Activated T-helper 1 cell treated with anti-CD3 and anti-CD28 coated beads, Interleukin-12 subunit alpha, Interleukin-12 subunit beta, Interleukin-2, Interleukin-4 antibody, amounts not matched to agents 30 ng/mL and 10 ng/mL and 1 ng/mL, durations not matched to agents 14 hours and 24 hours and 36 hours (primary cell): Measurements from ENCODE around the gene RAB6A. TPM values are rescaled to one million over a fixed set of nuclear protein-coding genes. Genes with fewer than 3 reads are reported as not detected.

ENCODE experiments used
- DNase-seq: peaks from one replicate; pipeline ENCODE4 v3.0.0; 2021; ENCODE audit warnings: low spot score
- H3K27ac Mint-ChIP-seq: one replicate; pipeline ENCODE4 v1.8.0; 2021; ENCODE audit warnings: mild to moderate bottlenecking, mixed read lengths
- H3K27me3 Mint-ChIP-seq: one replicate; pipeline ENCODE4 v1.8.0; 2022; ENCODE audit warnings: mild to moderate bottlenecking, moderate library complexity, mixed read lengths; ENCODE audit not compliant: insufficient read depth
- H3K36me3 Mint-ChIP-seq: one replicate; pipeline ENCODE4 v1.8.0; 2021; ENCODE audit warnings: low read depth, mixed read lengths
- H3K4me1 Mint-ChIP-seq: one replicate; pipeline ENCODE4 v1.8.0; 2021; ENCODE audit warnings: low read depth, mixed read lengths
- H3K4me3 Mint-ChIP-seq: one replicate; pipeline ENCODE4 v1.8.0; 2021; ENCODE audit warnings: mild to moderate bottlenecking, moderate library complexity, mixed read lengths
- H3K9me3 Mint-ChIP-seq: one replicate; pipeline ENCODE4 v1.8.0; 2021; ENCODE audit warnings: mixed read lengths
- intact Hi-C: fragments of 100-400 bp; cut with micrococcal nuclease; formaldehyde crosslinking; loops from one replicate; pipeline ENCODE4 v1.15.1; 2024
- total RNA-seq: library from RNA; stranded (reverse); gene quantifications from 2 replicates; pipeline ENCODE4 v1.2.3, GENCODE V29; 2022

RAB6A gene
- total RNA-seq, 1 donor from 2014 or later: 88.0 TPM

DNA sequence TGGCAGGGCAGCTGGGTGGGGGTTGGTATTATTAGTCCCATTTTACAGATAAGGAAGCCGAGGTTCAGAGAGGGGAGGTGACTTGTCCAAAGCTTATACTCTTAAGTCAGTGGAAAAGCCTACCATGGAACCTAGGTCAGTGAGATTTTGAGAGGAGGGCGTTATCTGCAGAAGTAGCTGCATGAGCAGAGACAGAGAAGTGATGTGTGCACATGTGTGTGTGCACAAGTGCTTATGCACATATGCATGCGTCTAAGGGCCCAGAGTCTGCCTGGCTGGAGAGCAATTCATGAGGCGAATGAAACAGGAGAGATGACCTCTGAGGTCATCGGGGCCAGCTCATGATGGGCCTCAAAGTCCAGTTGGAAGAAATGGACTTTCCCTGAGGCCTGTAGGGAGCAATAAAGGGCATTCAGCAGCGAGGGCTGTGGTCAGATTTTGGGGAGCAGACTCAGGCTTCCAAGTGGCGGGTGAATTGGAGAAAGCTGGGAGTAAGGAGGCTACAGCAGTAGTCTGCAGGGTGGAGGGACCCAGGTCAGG, 106.3 kb downstream of the RAB6A start:
- intact Hi-C loops: no loop called here
- H3K4me3 Mint-ChIP-seq: no peak overlapping the region
- DNase-seq: no peak
- H3K9me3 Mint-ChIP-seq: no peaks in the 10 kb centered on the region
- no peaks in the 10 kb centered on the region for H3K4me1 Mint-ChIP-seq
- H3K27me3 Mint-ChIP-seq: peaks cover 3% of the 10 kb centered on the region
- H3K36me3 Mint-ChIP-seq: no peaks in the 10 kb centered on the region
- no peak overlapping the region for H3K27ac Mint-ChIP-seq

DNA sequence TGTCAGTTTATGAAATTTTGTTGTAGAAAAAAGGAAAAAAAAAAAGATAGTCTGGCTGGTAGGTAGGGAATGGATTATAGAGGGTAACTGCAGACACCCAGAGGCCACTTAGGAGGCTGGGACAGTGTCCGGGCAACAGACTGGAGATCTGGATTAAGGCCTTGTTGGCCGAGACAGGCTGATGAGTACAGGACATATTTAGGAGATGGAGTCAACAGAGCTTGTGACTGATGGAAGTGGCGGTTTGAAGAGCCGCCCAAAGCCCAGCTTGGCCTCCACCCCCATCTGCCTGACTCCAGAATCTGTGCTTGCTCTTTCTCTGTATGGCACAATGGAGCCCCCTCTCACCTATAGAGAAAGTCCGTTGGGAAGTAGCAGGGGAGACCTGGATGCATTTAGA, 106.9 kb downstream of the RAB6A start:
- Mint-ChIP-seq H3K27me3 (peaks cover 3% of the 10 kb centered on the region), H3K4me3 (no peak overlapping the region), H3K27ac (no peak overlapping the region), H3K4me1 (no peaks in the 10 kb centered on the region), H3K9me3 (no peaks in the 10 kb centered on the region), H3K36me3 (no peaks in the 10 kb centered on the region)
- DNase-seq: no peak
- intact Hi-C loops: no loop called here

GRCh38 chr11:73652856-73653559, 107.9 kb downstream of the RAB6A start:
- peaks cover 3% of the 10 kb centered on the region for H3K27me3 Mint-ChIP-seq
- H3K4me1 Mint-ChIP-seq: no peaks in the 10 kb centered on the region
- no peaks in the 10 kb centered on the region for H3K9me3 Mint-ChIP-seq
- no peak for DNase-seq
- no peak overlapping the region for H3K4me3 Mint-ChIP-seq
- H3K36me3 Mint-ChIP-seq: no peaks in the 10 kb centered on the region
- intact Hi-C loops: no loop called here
- no peak overlapping the region for H3K27ac Mint-ChIP-seq

DNA sequence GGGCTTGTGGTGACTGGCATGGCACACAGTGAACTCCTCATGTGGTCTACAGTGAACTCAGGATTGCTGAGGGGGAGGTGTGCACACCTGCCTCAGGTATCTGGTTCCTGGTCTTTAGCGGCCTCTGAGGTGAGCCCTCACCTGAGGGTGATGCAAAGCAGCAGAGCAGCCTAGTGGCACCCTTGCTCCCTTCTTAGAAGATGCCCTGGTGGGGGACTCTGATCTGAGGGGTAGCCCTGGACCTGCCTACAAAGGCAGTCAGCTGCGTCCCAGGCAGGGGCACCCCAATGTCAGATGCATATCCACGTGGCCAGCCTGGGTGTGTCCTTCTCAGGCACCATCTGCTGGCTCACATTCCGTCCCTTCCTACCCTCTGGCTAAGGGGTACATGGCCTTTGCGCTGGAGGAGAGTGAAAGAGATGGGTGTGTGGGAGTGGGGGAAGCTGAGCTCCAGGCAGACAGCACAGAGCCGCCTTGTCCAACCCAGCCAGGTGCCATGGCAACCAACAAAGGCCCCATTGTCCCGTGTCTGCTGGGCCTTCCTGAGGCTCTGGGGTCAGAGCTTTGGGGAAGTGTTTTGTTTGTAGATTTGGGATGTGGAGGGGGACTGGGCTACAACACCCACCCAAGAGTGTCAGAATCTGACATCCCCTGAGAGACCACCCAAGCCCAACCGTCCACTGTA, 108.7 kb downstream of the RAB6A start:
- Mint-ChIP-seq H3K9me3 (no peaks in the 10 kb centered on the region), H3K27ac (no peak overlapping the region), H3K27me3 (peaks cover 4% of the 10 kb centered on the region), H3K4me3 (no peak overlapping the region), H3K36me3 (no peaks in the 10 kb centered on the region), H3K4me1 (peaks cover 7% of the 10 kb centered on the region)
- DNase-seq: no peak
- intact Hi-C loops: no loop called here

- intact Hi-C loops: no loop called here
- no peak overlapping the region for H3K27ac Mint-ChIP-seq
- no peak for DNase-seq
- H3K4me1 Mint-ChIP-seq: peaks cover 12% of the 10 kb centered on the region
- peaks cover 8% of the 10 kb centered on the region for H3K27me3 Mint-ChIP-seq
- no peak overlapping the region for H3K4me3 Mint-ChIP-seq
- H3K9me3 Mint-ChIP-seq: no peaks in the 10 kb centered on the region
- H3K36me3 Mint-ChIP-seq: no peaks in the 10 kb centered on the region
Observed at GRCh38 chr11:73651661-73652045, 109.2 kb downstream of the RAB6A start.

DNA sequence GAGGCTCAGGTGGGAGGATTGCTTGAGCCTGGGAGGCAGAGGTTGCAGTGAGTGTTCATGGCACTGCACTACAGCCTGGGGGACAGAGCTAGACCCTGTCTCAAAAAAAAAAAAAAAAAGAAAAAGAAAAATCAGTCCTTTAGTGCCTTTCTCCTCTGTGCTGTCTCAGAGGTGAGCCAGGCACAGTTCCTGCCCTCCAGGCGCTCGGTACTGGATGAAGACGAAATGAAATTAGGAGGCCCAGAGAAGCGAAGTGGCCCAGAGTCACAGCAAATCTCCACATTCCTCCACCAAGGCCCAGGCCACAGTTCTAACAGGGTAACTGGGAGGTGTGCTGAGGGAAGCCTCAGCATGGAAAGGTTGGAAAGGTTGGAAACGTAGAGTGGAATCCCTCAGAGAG, 109.6 kb downstream of the RAB6A start:
- intact Hi-C loops: no loop called here
- DNase-seq: no peak

GRCh38 chr11:73650400-73650799, 110.5 kb downstream of the RAB6A start:
- Mint-ChIP-seq H3K4me3 (no peak overlapping the region), H3K9me3 (no peaks in the 10 kb centered on the region), H3K36me3 (no peaks in the 10 kb centered on the region), H3K27me3 (peaks cover 8% of the 10 kb centered on the region), H3K4me1 (peaks cover 14% of the 10 kb centered on the region), H3K27ac (no peak overlapping the region)
- no peak for DNase-seq
- intact Hi-C loops: no loop called here

More for the DNA sequence above, 109.6 kb downstream of the RAB6A start:
- Mint-ChIP-seq H3K9me3 (no peaks in the 10 kb centered on the region), H3K4me1 (peaks cover 14% of the 10 kb centered on the region), H3K4me3 (no peak overlapping the region), H3K27ac (no peak overlapping the region), H3K36me3 (no peaks in the 10 kb centered on the region), H3K27me3 (peaks cover 8% of the 10 kb centered on the region)

DNA sequence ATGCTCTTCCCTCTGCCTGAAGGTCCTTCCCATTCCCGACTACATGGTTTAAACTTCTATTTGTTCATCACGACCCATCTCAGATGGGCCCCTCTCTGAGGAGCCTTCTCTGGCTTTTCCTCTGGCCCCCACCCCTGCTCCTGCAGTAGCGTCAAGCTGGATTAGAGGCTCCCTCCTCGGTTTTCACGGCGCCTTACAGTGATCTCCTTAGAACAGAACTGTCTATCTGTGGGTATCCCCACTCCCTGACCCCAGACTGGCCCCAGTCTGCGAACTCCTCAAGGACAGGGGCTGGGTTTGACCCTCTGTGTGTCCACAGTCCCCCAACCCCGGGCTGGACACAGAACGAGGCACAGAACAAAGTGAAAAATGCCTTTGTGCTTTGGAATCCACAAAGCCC, 111.7 kb downstream of the RAB6A start:
- Mint-ChIP-seq H3K4me1 (peaks cover 14% of the 10 kb centered on the region), H3K4me3 (no peak overlapping the region), H3K9me3 (no peaks in the 10 kb centered on the region), H3K27me3 (peaks cover 11% of the 10 kb centered on the region), H3K27ac (no peak overlapping the region), H3K36me3 (no peaks in the 10 kb centered on the region)
- DNase-seq: no peak
- intact Hi-C loops: no loop called here

- intact Hi-C loops: no loop called here
- Mint-ChIP-seq H3K4me1 (peaks cover 14% of the 10 kb centered on the region), H3K27ac (no peak overlapping the region), H3K27me3 (peaks cover 11% of the 10 kb centered on the region), H3K9me3 (no peaks in the 10 kb centered on the region), H3K4me3 (no peak overlapping the region), H3K36me3 (no peaks in the 10 kb centered on the region)
- no peak for DNase-seq
Observed at GRCh38 chr11:73648571-73649046, 112.3 kb downstream of the RAB6A start.

DNA sequence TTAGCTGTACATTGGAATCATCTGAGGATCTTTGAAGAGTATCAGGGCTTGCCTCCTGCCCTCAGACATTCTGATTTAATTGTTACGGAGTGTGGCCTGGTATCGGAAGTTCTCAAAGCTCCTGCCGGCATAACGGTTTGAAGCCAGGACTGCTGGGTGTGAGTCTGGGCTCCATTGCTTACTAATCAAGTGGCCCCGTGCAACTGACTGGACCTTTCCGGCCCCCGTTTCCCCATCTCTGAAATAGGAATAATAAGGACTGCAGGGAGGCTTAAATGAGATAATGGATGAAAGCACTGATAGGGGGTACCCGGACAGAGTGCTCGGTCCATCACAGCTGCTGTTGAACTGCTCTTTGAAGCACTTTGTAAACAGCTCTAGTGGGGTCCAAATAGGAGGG, 112.8 kb downstream of the RAB6A start:
- H3K27ac Mint-ChIP-seq: no peak overlapping the region
- H3K4me3 Mint-ChIP-seq: no peak overlapping the region
- no peaks in the 10 kb centered on the region for H3K36me3 Mint-ChIP-seq

GRCh38 chr11:73647459-73648100, 113.3 kb downstream of the RAB6A start:
- H3K9me3 Mint-ChIP-seq: no peaks in the 10 kb centered on the region
- peak; percentile 84 for DNase-seq
- H3K27ac Mint-ChIP-seq: no peak overlapping the region
- no peaks in the 10 kb centered on the region for H3K36me3 Mint-ChIP-seq
- peaks cover 14% of the 10 kb centered on the region for H3K4me1 Mint-ChIP-seq
- H3K4me3 Mint-ChIP-seq: peak overlapping the region; percentile 54
- intact Hi-C loops: loop anchor here (1.0 kb wide), 3 partner anchors 49 to 751 kb away; partner anchors contain the start of genes FAM168A, PGM2L1 and RELT
- peaks cover 9% of the 10 kb centered on the region for H3K27me3 Mint-ChIP-seq

More for the DNA sequence above, 112.8 kb downstream of the RAB6A start:
- no peak for DNase-seq
- no peaks in the 10 kb centered on the region for H3K9me3 Mint-ChIP-seq
- H3K4me1 Mint-ChIP-seq: peaks cover 14% of the 10 kb centered on the region
- intact Hi-C loops: no loop called here
- H3K27me3 Mint-ChIP-seq: peaks cover 11% of the 10 kb centered on the region

GRCh38 chr11:73645972-73646631, 114.8 kb downstream of the RAB6A start, which contains the start of gene PLEKHB1:
PLEKHB1 (plus strand) TSS chr11:73646581; CDS start chr11:73646609, 28 bp downstream.
- no peaks in the 10 kb centered on the region for H3K9me3 Mint-ChIP-seq
- H3K27me3 Mint-ChIP-seq: peaks cover 8% of the 10 kb centered on the region
- no peaks in the 10 kb centered on the region for H3K36me3 Mint-ChIP-seq
- intact Hi-C loops: no loop called here
- peak within 1 kb of the TSS; percentile 54 for H3K4me3 Mint-ChIP-seq
- H3K4me1 Mint-ChIP-seq: peaks cover 14% of the 10 kb centered on the region
- no peak within 1 kb of the TSS for H3K27ac Mint-ChIP-seq
- no peak for DNase-seq
